Lower lobe of right lung (tissue), 2 donors: Measurements from ENCODE around the gene SLC19A3. TPM values are rescaled to one million over a fixed set of nuclear protein-coding genes. Genes with fewer than 3 reads are reported as not detected.
"Not testable (repeated sequence)": the region's sequence is repeated elsewhere in the genome, so short reads cannot be mapped to it uniquely, and the experiment has no call there.

Experiments
- ATAC-seq, 2 donors: fragments of 200-7000 bp; cut with Tn5 transposase; one replicate each; pipeline ENCODE4 v1.9.1; 2020 to 2022; ENCODE audit warnings: mild to moderate bottlenecking in 2 of 2, moderate library complexity in 2 of 2
- DNase-seq: peaks from one replicate; pipeline ENCODE4 v3.0.0-alpha.2; 2020
- H3K27ac ChIP-seq: fragments of 200-600 bp; one replicate; pipeline ENCODE4 v1.8.0; 2022
- H3K27me3 ChIP-seq: fragments of 200-600 bp; one replicate; pipeline ENCODE4 v1.8.0; 2022; ENCODE audit warnings: low read depth
- H3K36me3 ChIP-seq: fragments of 200-600 bp; one replicate; pipeline ENCODE4 v1.8.0; 2022; ENCODE audit warnings: mild to moderate bottlenecking
- H3K4me1 ChIP-seq: fragments of 200-600 bp; one replicate; pipeline ENCODE4 v1.8.0; 2022
- H3K4me3 ChIP-seq: fragments of 200-600 bp; one replicate; pipeline ENCODE4 v1.8.0; 2022; ENCODE audit warnings: mild to moderate bottlenecking
- H3K9me3 ChIP-seq: fragments of 200-600 bp; one replicate; pipeline ENCODE4 v1.8.0; 2022
- CTCF ChIP-seq: fragments of 200-600 bp; IDR thresholded peaks from one replicate; pipeline ENCODE4 v1.8.0; 2022; ENCODE audit warnings: antibody characterized with exemption, mild to moderate bottlenecking
- intact Hi-C: fragments of 100-400 bp; cut with DNase I; formaldehyde crosslinking; loops from one replicate; pipeline ENCODE4 v1.11.0; 2022
- total RNA-seq: library from RNA; stranded (reverse); fragmentation: NEBNext Ultra II Directional; extraction: Animal tissue kit (Norgen Biotek cat#: 25700); gene quantifications from one replicate; pipeline ENCODE4 v1.2.1, GENCODE V29; 2021
- donor health status: DM: no; HTN: yes; CAD: no; lungs with severe emphysema.

SLC19A3 gene
- total RNA-seq, 1 donor from 2014 or later: 40.7 TPM

- ATAC-seq (no peak), DNase-seq (no peak)
- intact Hi-C loops: no loop called here
- TF ChIP-seq CTCF: no peak
- H3K27ac ChIP-seq: no peak within 1 kb of the TSS
- no peaks in the 10 kb centered on the region for H3K36me3 ChIP-seq
- no peaks in the 10 kb centered on the region for H3K27me3 ChIP-seq
- no peaks in the 10 kb centered on the region for H3K9me3 ChIP-seq
- no peak within 1 kb of the TSS for H3K4me3 ChIP-seq
- H3K4me1 ChIP-seq: no peaks in the 10 kb centered on the region
Observed at GRCh38 chr2:227728035-227728434, 10.2 kb upstream of the SLC19A3 start, which contains the start of gene SCYGR7. TSS of gene SCYGR7 (plus strand) at chr2:227728335. CDS start at chr2:227728335, 0 bp downstream.

GRCh38 chr2:227724394-227725039 is 6.7 kb upstream of the SLC19A3 start, which contains the start of gene SCYGR6:
TSS of gene SCYGR6 (minus strand) at chr2:227724757. CDS start at chr2:227724757, 0 bp downstream.
- DNase-seq: no peak
- intact Hi-C loops: no loop called here
- no peaks in the 10 kb centered on the region for H3K4me1 ChIP-seq
- H3K36me3 ChIP-seq: no peaks in the 10 kb centered on the region
- H3K27me3 ChIP-seq: no peaks in the 10 kb centered on the region
- no peak for TF ChIP-seq CTCF
- ATAC-seq: peak; percentile 37 to 46
- H3K9me3 ChIP-seq: no peaks in the 10 kb centered on the region
- no peak within 1 kb of the TSS for H3K27ac ChIP-seq
- H3K4me3 ChIP-seq: no peak within 1 kb of the TSS

- H3K9me3 ChIP-seq, H3K27ac ChIP-seq, DNase-seq, H3K27me3 ChIP-seq, ATAC-seq, H3K4me1 ChIP-seq, intact Hi-C loops, H3K36me3 ChIP-seq, H3K4me3 ChIP-seq: not testable (repeated sequence)
Observed at GRCh38 chr2:227722821-227723220, 5.0 kb upstream of the SLC19A3 start.

GRCh38 chr2:227720680-227721079 is 2.9 kb upstream of the SLC19A3 start:
- H3K4me1 ChIP-seq: peaks cover 5% of the 10 kb centered on the region
- DNase-seq (no peak), ATAC-seq (no peak)
- H3K27ac ChIP-seq: no peak overlapping the region
- no peaks in the 10 kb centered on the region for H3K27me3 ChIP-seq
- no peaks in the 10 kb centered on the region for H3K36me3 ChIP-seq
- no peak overlapping the region for H3K4me3 ChIP-seq
- intact Hi-C loops: no loop called here
- no peak for TF ChIP-seq CTCF
- H3K9me3 ChIP-seq: no peaks in the 10 kb centered on the region

GRCh38 chr2:227719641-227720040 is 1.8 kb upstream of the SLC19A3 start:
- TF ChIP-seq CTCF: no peak
- no peak for DNase-seq
- intact Hi-C loops: no loop called here

GRCh38 chr2:227716501-227716900 is 1.3 kb downstream of the SLC19A3 start:
- ATAC-seq: no peak
- no peaks in the 10 kb centered on the region for H3K9me3 ChIP-seq
- no peaks in the 10 kb centered on the region for H3K27me3 ChIP-seq
- peaks cover 5% of the 10 kb centered on the region for H3K4me1 ChIP-seq
- TF ChIP-seq CTCF: no peak
- no peaks in the 10 kb centered on the region for H3K36me3 ChIP-seq
- intact Hi-C loops: no loop called here
- DNase-seq: no peak
- H3K27ac ChIP-seq: no peak overlapping the region
- peak overlapping the region; percentile 64 for H3K4me3 ChIP-seq

More at GRCh38 chr2:227719641-227720040, 1.8 kb upstream of the SLC19A3 start:
- no peaks in the 10 kb centered on the region for H3K9me3 ChIP-seq
- H3K36me3 ChIP-seq: no peaks in the 10 kb centered on the region
- H3K4me3 ChIP-seq: no peak overlapping the region
- ATAC-seq: no peak
- H3K4me1 ChIP-seq: peaks cover 5% of the 10 kb centered on the region
- no peaks in the 10 kb centered on the region for H3K27me3 ChIP-seq
- H3K27ac ChIP-seq: no peak overlapping the region
